Epithelial cell of proximal tubule (primary cell): ENCODE measurements around the gene DNAJC15. TPM values are rescaled to one million over a fixed set of nuclear protein-coding genes. Genes with fewer than 3 reads are reported as not detected.

Experiments
- DNase-seq: peaks from one replicate; pipeline ENCODE4 v3.0.0-alpha.2; 2011; ENCODE audit warnings: low read depth
- H3K4me3 ChIP-seq: 2 replicates; pipeline ENCODE4 v1.5.1; 2011; ENCODE audit warnings: low read depth, mild to moderate bottlenecking, low read length
- CTCF ChIP-seq: conservative IDR thresholded peaks from 2 replicates; pipeline ENCODE4 v1.5.1; 2012; ENCODE audit warnings: low read depth, mild to moderate bottlenecking, low read length
- total RNA-seq: library from RNA; depleted of rRNA; stranded (reverse); fragments of >200 nt; gene quantifications from 2 replicates; pipeline ENCODE4 v1.2.3, GENCODE V29; 2015

The DNAJC15 gene
- total RNA-seq, 1 donor from 2014 or later: 37.5 TPM

GRCh38 chr13:42994878-42995277 lies 28.5 kb upstream of the DNAJC15 start:
- DNase-seq: no peak
- TF ChIP-seq CTCF: no peak
- no peak overlapping the region for H3K4me3 ChIP-seq

GRCh38 chr13:42996584-42996983 lies 26.8 kb upstream of the DNAJC15 start:
- no peak overlapping the region for H3K4me3 ChIP-seq
- TF ChIP-seq CTCF: no peak
- DNase-seq: no peak

- DNase-seq: no peak
- no peak overlapping the region for H3K4me3 ChIP-seq
- no peak for TF ChIP-seq CTCF
These were observed 26.0 kb upstream of the DNAJC15 start for GRCh38 chr13:42997381-42997780.

- no peak for DNase-seq
- H3K4me3 ChIP-seq: no peak overlapping the region
- TF ChIP-seq CTCF: no peak
These were observed 23.9 kb upstream of the DNAJC15 start for GRCh38 chr13:42999491-42999890.

GRCh38 chr13:43000676-43001075 lies 22.7 kb upstream of the DNAJC15 start:
- TF ChIP-seq CTCF: no peak
- no peak for DNase-seq
- H3K4me3 ChIP-seq: no peak overlapping the region

GRCh38 chr13:43002021-43002420 lies 21.4 kb upstream of the DNAJC15 start:
- no peak for TF ChIP-seq CTCF
- no peak overlapping the region for H3K4me3 ChIP-seq
- DNase-seq: no peak

- no peak overlapping the region for H3K4me3 ChIP-seq
- no peak for DNase-seq
- no peak for TF ChIP-seq CTCF
These were observed 20.4 kb upstream of the DNAJC15 start for GRCh38 chr13:43003010-43003409.
